Endodermal cell (in vitro differentiated cells): ENCODE data around the gene MAEL. TPM values are rescaled to one million over a fixed set of nuclear protein-coding genes. Genes with fewer than 3 reads are reported as not detected.

ENCODE experiments used
- DNase-seq: peaks from one replicate; pipeline ENCODE4 v3.0.0-alpha.2; 2017
- H3K27ac ChIP-seq: 2 replicates; pipeline ENCODE4 v1.5.1; 2013; ENCODE audit warnings: mild to moderate bottlenecking, low read depth, low read length, moderate library complexity
- H3K27me3 ChIP-seq: 2 replicates; pipeline ENCODE4 v1.6.1; 2013; ENCODE audit warnings: mild to moderate bottlenecking, low read length, moderate library complexity; ENCODE audit not compliant: insufficient read depth, control insufficient read depth, poor library complexity, severe bottlenecking
- H3K36me3 ChIP-seq: 2 replicates; pipeline ENCODE4 v1.7.0; 2013; ENCODE audit warnings: mild to moderate bottlenecking, low read length, moderate library complexity; ENCODE audit not compliant: control insufficient read depth, insufficient read depth
- H3K4me1 ChIP-seq: one replicate; pipeline ENCODE4 v1.7.0; 2013; ENCODE audit warnings: low read length; ENCODE audit not compliant: control insufficient read depth, insufficient read depth
- H3K4me3 ChIP-seq: 2 replicates; pipeline ENCODE4 v1.5.1; 2013; ENCODE audit warnings: mild to moderate bottlenecking, low read length, moderate library complexity
- H3K9ac ChIP-seq: 2 replicates; pipeline ENCODE4 v1.6.1; 2013; ENCODE audit warnings: mild to moderate bottlenecking, low read length, moderate library complexity; ENCODE audit not compliant: poor library complexity, severe bottlenecking; ENCODE audit errors: extremely low read depth
- H3K9me3 ChIP-seq: 2 replicates; pipeline ENCODE4 v1.6.1; 2013; ENCODE audit warnings: mild to moderate bottlenecking, low read length, moderate library complexity; ENCODE audit not compliant: control insufficient read depth
- H3K27ac Mint-ChIP-seq: 2 replicates; pipeline ENCODE4 v1.8.0; 2020; ENCODE audit warnings: mixed read lengths
- H3K27me3 Mint-ChIP-seq: 2 replicates; pipeline ENCODE4 v1.8.0; 2021; ENCODE audit warnings: mild to moderate bottlenecking, mixed read lengths; ENCODE audit not compliant: insufficient read depth
- H3K36me3 Mint-ChIP-seq: 2 replicates; pipeline ENCODE4 v1.8.0; 2020; ENCODE audit warnings: low read depth, mixed read lengths
- H3K4me1 Mint-ChIP-seq: 2 replicates; pipeline ENCODE4 v1.8.0; 2020; ENCODE audit warnings: mixed read lengths
- H3K4me3 Mint-ChIP-seq: 2 replicates; pipeline ENCODE4 v1.8.0; 2020; ENCODE audit warnings: mild to moderate bottlenecking, moderate library complexity, mixed read lengths
- H3K9me3 Mint-ChIP-seq: 2 replicates; pipeline ENCODE4 v1.8.0; 2020; ENCODE audit warnings: mild to moderate bottlenecking, mixed read lengths
- WGBS, 2 experiments: methylation state at CpG; one replicate each; pipeline versions ENCODE4 v1.1.5 to v1.1.7; 2013; ENCODE audit warnings: missing lambda C conversion rate in 2 of 2, mixed read lengths in 1 of 2; ENCODE audit not compliant: insufficient coverage in 1 of 2, insufficient read length in 1 of 2; 5-methylcytosine and 5-hydroxymethylcytosine counted together
- long read RNA-seq, 4 experiments: library from polyadenylated mRNA in 2 of 4; library from RNA in 1 of 4; library from capped mRNA in 1 of 4; stranded (forward) in 3 of 4; unstranded in 1 of 4; transcript quantifications; one replicate each; pipeline ENCODE4 v2.0.0, GENCODE V29; 2020 to 2021; ENCODE audit warnings: inconsistent platforms in 1 of 4
- polyA plus RNA-seq, 2 experiments: library from polyadenylated mRNA; stranded (reverse); fragments of 50-300 nt; gene quantifications; one replicate each; pipeline ENCODE4 v1.2.3, GENCODE V29; 2013
- total RNA-seq, 2 donors: library from RNA; stranded (reverse); fragmentation: NEBNext Ultra II Directional in 1 of 2; extraction: Animal tissue kit (Norgen Biotek cat#: 25700) in 1 of 2; gene quantifications; 2 replicates in 1 of 2; 3 replicates in 1 of 2; pipeline ENCODE4 v1.2.1, GENCODE V29; 2021
- TF ChIP-seq, protein P1 (sequence below): fragments of 200-600 bp; sonication (generic); conservative IDR thresholded peaks from 2 replicates; pipeline ENCODE4 v1.5.0; 2021; ENCODE audit warnings: antibody characterized with exemption, mild to moderate bottlenecking

MAEL gene
- total RNA-seq, result under 1 TPM in 1 of 2 donors, not detected in 1; 0.27 TPM
- 0.85 TPM for polyA plus RNA-seq (2013, experiment 1 of 2)
- polyA plus RNA-seq (2013, experiment 2 of 2), result 1.2 TPM
- long read RNA-seq, experiment 1, result 0 reads
- long read RNA-seq, experiment 2, partial matches to known transcripts, result 0 of 4 reads
- long read RNA-seq, experiment 2, other reads (novel, unspliced or antisense), result 4 of 4 reads
- long read RNA-seq, experiment 3, result 0 reads
- long read RNA-seq, experiment 4, result 0 reads

DNA sequence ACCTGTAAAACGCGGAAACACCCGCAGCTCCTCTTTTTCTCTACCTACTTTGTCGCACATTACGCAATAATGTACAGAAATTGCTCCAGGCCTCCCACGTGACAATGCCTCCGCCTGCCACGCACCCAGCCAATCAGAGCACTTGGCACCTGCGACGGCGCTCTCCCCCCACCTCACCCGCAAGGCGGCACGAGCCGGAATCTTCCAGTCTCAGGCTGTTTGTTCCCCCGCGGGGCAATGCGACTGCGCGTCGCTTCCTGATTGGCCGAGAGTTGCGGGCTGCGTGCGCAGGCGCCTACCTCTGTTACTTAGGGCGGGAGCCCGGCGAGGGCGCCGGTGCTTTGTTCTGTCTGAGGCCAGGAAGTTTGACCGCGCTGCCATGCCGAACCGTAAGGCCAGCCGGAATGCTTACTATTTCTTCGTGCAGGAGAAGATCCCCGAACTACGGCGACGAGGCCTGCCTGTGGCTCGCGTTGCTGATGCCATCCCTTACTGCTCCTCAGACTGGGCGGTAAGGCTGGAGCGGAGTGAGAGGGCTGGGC is at the start of gene MAEL:
TSS of gene MAEL (plus strand) at position 307 of the 542 bp plus-strand sequence. CDS start at position 380, 73 bp downstream.
- DNase-seq, result no peak
- Histone ChIP-seq H3K4me3 (no peak within 1 kb of the TSS), H3K27me3 (no peaks in the 10 kb centered on the region), H3K36me3 (no peaks in the 10 kb centered on the region), H3K4me1 (no peaks in the 10 kb centered on the region), H3K9ac (no peak within 1 kb of the TSS), H3K9me3 (no peaks in the 10 kb centered on the region), H3K27ac (no peak within 1 kb of the TSS)
- Mint-ChIP-seq H3K9me3 (no peaks in the 10 kb centered on the region), H3K4me3 (no peak within 1 kb of the TSS), H3K4me1 (no peaks in the 10 kb centered on the region), H3K36me3 (no peaks in the 10 kb centered on the region), H3K27me3 (peaks cover 8% of the 10 kb centered on the region), H3K27ac (no peak within 1 kb of the TSS)
- TF ChIP-seq, protein P1, sequence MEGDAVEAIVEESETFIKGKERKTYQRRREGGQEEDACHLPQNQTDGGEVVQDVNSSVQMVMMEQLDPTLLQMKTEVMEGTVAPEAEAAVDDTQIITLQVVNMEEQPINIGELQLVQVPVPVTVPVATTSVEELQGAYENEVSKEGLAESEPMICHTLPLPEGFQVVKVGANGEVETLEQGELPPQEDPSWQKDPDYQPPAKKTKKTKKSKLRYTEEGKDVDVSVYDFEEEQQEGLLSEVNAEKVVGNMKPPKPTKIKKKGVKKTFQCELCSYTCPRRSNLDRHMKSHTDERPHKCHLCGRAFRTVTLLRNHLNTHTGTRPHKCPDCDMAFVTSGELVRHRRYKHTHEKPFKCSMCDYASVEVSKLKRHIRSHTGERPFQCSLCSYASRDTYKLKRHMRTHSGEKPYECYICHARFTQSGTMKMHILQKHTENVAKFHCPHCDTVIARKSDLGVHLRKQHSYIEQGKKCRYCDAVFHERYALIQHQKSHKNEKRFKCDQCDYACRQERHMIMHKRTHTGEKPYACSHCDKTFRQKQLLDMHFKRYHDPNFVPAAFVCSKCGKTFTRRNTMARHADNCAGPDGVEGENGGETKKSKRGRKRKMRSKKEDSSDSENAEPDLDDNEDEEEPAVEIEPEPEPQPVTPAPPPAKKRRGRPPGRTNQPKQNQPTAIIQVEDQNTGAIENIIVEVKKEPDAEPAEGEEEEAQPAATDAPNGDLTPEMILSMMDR, result no peak
- 95 to 96% methylated on average over 38 to 45 of the region's 45 CpGs for WGBS, 2 experiments

GRCh38 chr1:166939741-166940375 is 49.2 kb upstream of the MAEL start:
- Histone ChIP-seq H3K9ac (no peak overlapping the region), H3K27me3 (no peaks in the 10 kb centered on the region), H3K4me3 (no peak overlapping the region), H3K9me3 (no peaks in the 10 kb centered on the region), H3K36me3 (no peaks in the 10 kb centered on the region), H3K27ac (no peak overlapping the region), H3K4me1 (no peaks in the 10 kb centered on the region)
- Mint-ChIP-seq H3K36me3 (no peaks in the 10 kb centered on the region), H3K27ac (no peak overlapping the region), H3K4me1 (no peaks in the 10 kb centered on the region), H3K9me3 (no peaks in the 10 kb centered on the region), H3K4me3 (no peak overlapping the region), H3K27me3 (peaks cover 15% of the 10 kb centered on the region)
- 88 to 89% methylated on average over 5 of the region's 5 CpGs for WGBS, 2 experiments
- TF ChIP-seq, protein P1, result no peak
- no peak for DNase-seq

DNA sequence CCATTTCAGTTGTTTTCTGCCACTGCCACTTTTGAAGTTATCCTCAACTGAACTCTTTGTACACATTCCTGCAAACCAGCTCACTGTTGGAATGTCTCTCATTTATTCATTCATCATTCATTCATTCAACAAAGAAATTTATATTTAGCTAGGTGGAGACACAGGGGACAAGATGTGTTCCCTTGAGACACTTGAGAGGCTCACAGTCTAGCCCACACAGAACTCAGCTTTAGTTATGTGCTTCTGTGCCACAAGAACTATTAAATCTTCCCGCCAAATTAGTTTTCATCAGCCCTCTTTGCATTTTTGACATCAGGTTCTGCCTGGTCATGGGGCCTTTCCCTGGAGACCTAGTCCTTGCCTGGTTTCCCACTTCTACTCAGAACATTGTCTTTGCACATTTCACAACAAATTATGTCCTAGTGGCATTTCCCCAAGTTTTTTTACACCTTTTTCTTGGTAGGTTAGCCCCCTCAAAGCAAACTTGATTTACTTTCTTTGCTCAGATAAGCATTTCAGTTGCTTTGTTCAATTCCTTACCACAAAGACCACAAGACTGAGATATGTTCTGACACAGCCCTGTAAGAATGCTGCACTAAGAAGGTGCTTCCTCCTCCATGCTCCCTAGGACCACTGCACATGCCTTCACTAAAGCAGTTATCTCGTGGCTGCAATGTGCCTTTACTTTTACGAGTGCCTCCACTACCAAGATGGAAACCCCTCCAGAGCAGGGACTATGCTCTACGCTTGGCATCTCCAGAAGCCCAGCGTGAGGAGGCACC is 44.7 kb upstream of the MAEL start:
- no peaks in the 10 kb centered on the region for H3K36me3 ChIP-seq
- no peaks in the 10 kb centered on the region for H3K4me1 ChIP-seq
- no peak overlapping the region for H3K27ac ChIP-seq
- no peak overlapping the region for H3K4me3 ChIP-seq
- Mint-ChIP-seq H3K9me3 (no peaks in the 10 kb centered on the region), H3K4me1 (no peaks in the 10 kb centered on the region), H3K4me3 (no peak overlapping the region), H3K27ac (no peak overlapping the region), H3K36me3 (no peaks in the 10 kb centered on the region), H3K27me3 (peaks cover 47% of the 10 kb centered on the region)
- no peaks in the 10 kb centered on the region for H3K9me3 ChIP-seq
- H3K27me3 ChIP-seq, result peaks cover 39% of the 10 kb centered on the region
- DNase-seq, result no peak
- WGBS, 2 experiments, result 88 to 96% methylated on average over 5 of the region's 5 CpGs
- TF ChIP-seq, protein P1, result no peak
- H3K9ac ChIP-seq, result no peak overlapping the region
